PC-3 (cell line): ENCODE measurements around the gene DCDC2B. TPM values are rescaled to one million over a fixed set of nuclear protein-coding genes. Genes with fewer than 3 reads are reported as not detected.

Experiments used
- ATAC-seq: fragments of 200-7000 bp; cut with Tn5 transposase; 2 replicates; pipeline ENCODE4 v1.9.1; 2020; ENCODE audit warnings: mild to moderate bottlenecking, moderate library complexity
- BruUV-seq: library from RNA; stranded (reverse); fragments of 400-500 nt; replicated peaks from 2 replicates; lab custom pipeline; 2021; lab: Mats Ljungman, UMichigan
- CTCF ChIA-PET: fragments of 300-600 bp; sonication (Branson Sonifier 250); formaldehyde crosslinking; loops from one replicate; lab custom pipeline; 2022; ENCODE audit warnings: antibody characterized with exemption; lab: Charles Lee
- POLR2A ChIA-PET: fragments of 300-600 bp; sonication (Branson Sonifier 250); formaldehyde crosslinking; loops from one replicate; lab custom pipeline; 2022; ENCODE audit warnings: antibody characterized with exemption; ENCODE audit not compliant: unreplicated experiment; lab: Charles Lee
- DNase-seq: peaks from one replicate; pipeline ENCODE4 v3.0.0-alpha.2; 2015
- H2AFZ ChIP-seq: fragments of 300-600 bp; sonication (generic); 2 replicates; pipeline ENCODE4 v1.6.0; 2016; ENCODE audit warnings: antibody characterized with exemption, low read length
- H3F3A ChIP-seq: fragments of 300-600 bp; sonication (generic); one replicate; pipeline ENCODE4 v1.6.0; 2017; ENCODE audit warnings: antibody characterized with exemption, low read length, control low read depth, mild to moderate bottlenecking; ENCODE audit not compliant: unreplicated experiment
- H3K27ac ChIP-seq: fragments of 300-600 bp; sonication (generic); 2 replicates; pipeline ENCODE4 v1.5.1; 2016; ENCODE audit warnings: mild to moderate bottlenecking, low read length
- H3K27me3 ChIP-seq: fragments of 300-600 bp; sonication (generic); 2 replicates; pipeline ENCODE4 v1.6.1; 2016; ENCODE audit warnings: low read length, mixed read lengths
- H3K36me3 ChIP-seq: fragments of 300-600 bp; sonication (generic); 2 replicates; pipeline ENCODE4 v1.6.1; 2016; ENCODE audit warnings: low read depth, mixed run types, low read length, mixed read lengths
- H3K4me1 ChIP-seq: fragments of 300-600 bp; sonication (generic); 2 replicates; pipeline ENCODE4 v1.5.1; 2016; ENCODE audit warnings: low read length; ENCODE audit not compliant: insufficient read depth
- H3K4me2 ChIP-seq: fragments of 300-600 bp; sonication (generic); 2 replicates; pipeline ENCODE4 v1.6.0; 2016; ENCODE audit warnings: low read length
- H3K4me3 ChIP-seq: fragments of 300-600 bp; sonication (generic); 2 replicates; pipeline ENCODE4 v1.5.1; 2016; ENCODE audit warnings: mild to moderate bottlenecking, low read length, mixed read lengths
- H3K79me2 ChIP-seq: fragments of 300-600 bp; sonication (generic); 2 replicates; pipeline ENCODE4 v1.6.1; 2017; ENCODE audit warnings: low read length, mixed read lengths
- H3K9ac ChIP-seq: fragments of 300-600 bp; sonication (generic); 2 replicates; pipeline ENCODE4 v1.6.0; 2016; ENCODE audit warnings: mild to moderate bottlenecking, low read length
- H3K9me2 ChIP-seq: fragments of 300-600 bp; sonication (generic); replicated peaks from 2 replicates; pipeline ENCODE4 v1.6.1; 2016; ENCODE audit warnings: mixed run types, low read length, mixed read lengths
- H3K9me3 ChIP-seq: fragments of 300-600 bp; sonication (generic); 2 replicates; pipeline ENCODE4 v1.6.1; 2016; ENCODE audit warnings: low read length, mixed read lengths
- H4K20me1 ChIP-seq: fragments of 300-600 bp; sonication (generic); 2 replicates; pipeline ENCODE4 v1.6.1; 2016; ENCODE audit warnings: low read length, mixed read lengths
- EZH2 ChIP-seq: fragments of 300-600 bp; sonication (generic); IDR thresholded peaks from one replicate; pipeline ENCODE4 v1.6.1; 2017; ENCODE audit warnings: antibody characterized with exemption, mild to moderate bottlenecking, low read length; ENCODE audit not compliant: unreplicated experiment
- EZH2phosphoT487 ChIP-seq: fragments of 300-600 bp; sonication (generic); IDR thresholded peaks from 2 replicates; pipeline ENCODE4 v1.6.1; 2018; ENCODE audit warnings: mild to moderate bottlenecking, antibody characterized with exemption, low read length, borderline replicate concordance
- intact Hi-C: fragments of 100-400 bp; cut with micrococcal nuclease; formaldehyde crosslinking; loops from 2 replicates; pipeline ENCODE4 v1.9.0; 2023
- total RNA-seq: library from RNA; depleted of rRNA; stranded (reverse); fragments of >200 nt; gene quantifications from 2 replicates; pipeline ENCODE4 v1.2.3, GENCODE V29; 2014
- TF ChIP-seq, protein P1 (sequence below): fragments of 300-600 bp; sonication (generic); conservative IDR thresholded peaks from 2 replicates; pipeline ENCODE4 v1.5.1; 2017; ENCODE audit warnings: antibody characterized with exemption, low read depth, mild to moderate bottlenecking, low read length

Gene DCDC2B
- total RNA-seq, 1 experiment from 2014 or later, result not detected

GRCh38 chr1:32184650-32185049 is 24.2 kb upstream of the DCDC2B start:
- no peak overlapping the region for H3K27ac ChIP-seq
- ATAC-seq, result no peak
- H3K36me3 ChIP-seq, result peaks cover 57% of the 10 kb centered on the region
- peaks cover 74% of the 10 kb centered on the region for H3K79me2 ChIP-seq
- no peak for TF ChIP-seq EZH2phosphoT487
- no peak for TF ChIP-seq EZH2
- TF ChIP-seq, protein P1, sequence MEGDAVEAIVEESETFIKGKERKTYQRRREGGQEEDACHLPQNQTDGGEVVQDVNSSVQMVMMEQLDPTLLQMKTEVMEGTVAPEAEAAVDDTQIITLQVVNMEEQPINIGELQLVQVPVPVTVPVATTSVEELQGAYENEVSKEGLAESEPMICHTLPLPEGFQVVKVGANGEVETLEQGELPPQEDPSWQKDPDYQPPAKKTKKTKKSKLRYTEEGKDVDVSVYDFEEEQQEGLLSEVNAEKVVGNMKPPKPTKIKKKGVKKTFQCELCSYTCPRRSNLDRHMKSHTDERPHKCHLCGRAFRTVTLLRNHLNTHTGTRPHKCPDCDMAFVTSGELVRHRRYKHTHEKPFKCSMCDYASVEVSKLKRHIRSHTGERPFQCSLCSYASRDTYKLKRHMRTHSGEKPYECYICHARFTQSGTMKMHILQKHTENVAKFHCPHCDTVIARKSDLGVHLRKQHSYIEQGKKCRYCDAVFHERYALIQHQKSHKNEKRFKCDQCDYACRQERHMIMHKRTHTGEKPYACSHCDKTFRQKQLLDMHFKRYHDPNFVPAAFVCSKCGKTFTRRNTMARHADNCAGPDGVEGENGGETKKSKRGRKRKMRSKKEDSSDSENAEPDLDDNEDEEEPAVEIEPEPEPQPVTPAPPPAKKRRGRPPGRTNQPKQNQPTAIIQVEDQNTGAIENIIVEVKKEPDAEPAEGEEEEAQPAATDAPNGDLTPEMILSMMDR, result no peak
- ChIA-PET CTCF (no interaction called here), POLR2A (interaction anchor here (0.7 kb wide), 1 partner anchor 210 kb away, joined by 3 read pairs; the partner anchor contains the start of gene BSDC1)
- H3K4me1 ChIP-seq, result peaks cover 13% of the 10 kb centered on the region
- no peaks in the 10 kb centered on the region for H3F3A ChIP-seq
- peaks cover 12% of the 10 kb centered on the region; the same call in 1 of the 2 replicates for H4K20me1 ChIP-seq
- H2AFZ ChIP-seq, result no peak overlapping the region
- no peaks in the 10 kb centered on the region for H3K9me2 ChIP-seq
- H3K4me3 ChIP-seq, result no peak overlapping the region
- H3K4me2 ChIP-seq, result no peak overlapping the region
- no peaks in the 10 kb centered on the region for H3K27me3 ChIP-seq
- no peak overlapping the region for H3K9ac ChIP-seq
- intact Hi-C loops, result no loop called here
- H3K9me3 ChIP-seq, result no peaks in the 10 kb centered on the region
- DNase-seq, result no peak
- no TSS peak for BruUV-seq

GRCh38 chr1:32186077-32186476 is 22.8 kb upstream of the DCDC2B start:
- no peak for TF ChIP-seq EZH2phosphoT487
- TF ChIP-seq, protein P1, result no peak
- no peak for TF ChIP-seq EZH2
- H3K4me2 ChIP-seq, result no peak overlapping the region
- peaks cover 8% of the 10 kb centered on the region for H3K4me1 ChIP-seq
- no peak overlapping the region for H3K4me3 ChIP-seq
- no TSS peak for BruUV-seq
- H3K36me3 ChIP-seq, result peaks cover 67% of the 10 kb centered on the region
- intact Hi-C loops, result no loop called here
- no peak overlapping the region for H3K27ac ChIP-seq
- peaks cover 4% of the 10 kb centered on the region; the same call in 1 of the 2 replicates for H4K20me1 ChIP-seq
- H3K27me3 ChIP-seq, result no peaks in the 10 kb centered on the region
- H2AFZ ChIP-seq, result no peak overlapping the region
- no peak overlapping the region for H3K9ac ChIP-seq
- no peaks in the 10 kb centered on the region for H3K9me2 ChIP-seq
- ChIA-PET CTCF (no interaction called here), POLR2A (no interaction called here)
- DNase-seq (no peak), ATAC-seq (no peak)
- H3F3A ChIP-seq, result no peaks in the 10 kb centered on the region
- peaks cover 60% of the 10 kb centered on the region for H3K79me2 ChIP-seq
- H3K9me3 ChIP-seq, result no peaks in the 10 kb centered on the region

DNA sequence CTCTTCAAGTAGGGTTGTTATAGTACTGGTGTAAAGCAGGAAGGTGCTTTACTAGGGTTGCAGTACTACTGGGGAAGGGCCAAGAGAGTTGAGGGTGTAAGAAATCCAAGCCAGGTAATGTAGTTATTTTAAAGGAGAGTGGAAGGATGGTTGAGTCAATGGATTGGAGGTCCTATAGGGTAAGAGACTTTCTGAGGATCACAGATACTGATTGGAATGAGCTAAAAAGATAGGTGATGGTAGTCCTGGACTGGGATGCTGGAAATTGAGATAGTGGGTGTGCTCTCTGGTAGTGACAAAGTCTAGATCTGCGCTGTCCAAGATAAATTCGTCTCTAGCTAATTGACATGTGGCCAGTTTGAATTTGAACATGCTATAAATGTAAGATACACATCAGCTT is 22.4 kb upstream of the DCDC2B start:
- Histone ChIP-seq H3K79me2 (peaks cover 56% of the 10 kb centered on the region), H3K4me2 (no peak overlapping the region), H3K27me3 (no peaks in the 10 kb centered on the region), H3K36me3 (peaks cover 67% of the 10 kb centered on the region), H3K9me3 (no peaks in the 10 kb centered on the region), H3K4me3 (no peak overlapping the region), H3K9ac (no peak overlapping the region), H4K20me1 (peaks cover under 1% of the 10 kb centered on the region; the same call in 1 of the 2 replicates), H3K9me2 (no peaks in the 10 kb centered on the region), H3K4me1 (peaks cover 4% of the 10 kb centered on the region), H3K27ac (no peak overlapping the region), H3F3A (no peaks in the 10 kb centered on the region), H2AFZ (no peak overlapping the region)
- ATAC-seq, result no peak
- no TSS peak for BruUV-seq
- ChIA-PET CTCF (no interaction called here), POLR2A (no interaction called here)
- intact Hi-C loops, result no loop called here
- no peak for DNase-seq
- TF ChIP-seq, protein P1, result no peak
- TF ChIP-seq EZH2 (no peak), EZH2phosphoT487 (no peak)
